T-helper 2 cell treated with Interferon-gamma antibody and Interleukin-4, amounts not matched to agents 100 ng/mL and 5 ng/mL, for 36 hours (primary cell): ENCODE data around the gene SERGEF. TPM values are rescaled to one million over a fixed set of nuclear protein-coding genes. Genes with fewer than 3 reads are reported as not detected.
"Not testable (repeated sequence)": the region's sequence is repeated elsewhere in the genome, so short reads cannot be mapped to it uniquely, and the experiment has no call there.

Source experiments
- intact Hi-C: fragments of 100-400 bp; cut with micrococcal nuclease; formaldehyde crosslinking; loops from one replicate; pipeline ENCODE4 v1.15.1; 2023
- total RNA-seq: library from RNA; stranded (reverse); gene quantifications from 2 replicates; pipeline ENCODE4 v1.2.3, GENCODE V29; 2022

Gene SERGEF
- total RNA-seq, 1 donor from 2014 or later = 32.6 TPM

- intact Hi-C loops = no loop called here
Observed at GRCh38 chr11:17915500-17916143, 97.2 kb downstream of the SERGEF start.

GRCh38 chr11:17914957-17915356 lies 97.9 kb downstream of the SERGEF start:
- intact Hi-C loops = no loop called here

GRCh38 chr11:17907046-17907445 lies 105.8 kb downstream of the SERGEF start:
- intact Hi-C loops = no loop called here

GRCh38 chr11:17906436-17906835 lies 106.4 kb downstream of the SERGEF start:
- intact Hi-C loops = no loop called here

- intact Hi-C loops = no loop called here
Observed at GRCh38 chr11:17905477-17905876, 107.4 kb downstream of the SERGEF start.

- intact Hi-C loops = no loop called here
Observed at GRCh38 chr11:17901481-17901880, 111.4 kb downstream of the SERGEF start.

- intact Hi-C loops = no loop called here
Observed at GRCh38 chr11:17898782-17899181, 114.1 kb downstream of the SERGEF start.

GRCh38 chr11:17898071-17898470 lies 114.8 kb downstream of the SERGEF start:
- intact Hi-C loops = no loop called here

GRCh38 chr11:17897495-17897894 lies 115.4 kb downstream of the SERGEF start:
- intact Hi-C loops = no loop called here

- intact Hi-C loops = not testable (repeated sequence)
Observed at GRCh38 chr11:17896496-17897151, 116.2 kb downstream of the SERGEF start.

- intact Hi-C loops = no loop called here
Observed at GRCh38 chr11:17894929-17895658, 117.8 kb downstream of the SERGEF start.

- intact Hi-C loops = no loop called here
Observed at GRCh38 chr11:17892409-17892808, 120.4 kb downstream of the SERGEF start.

- intact Hi-C loops = no loop called here
Observed at GRCh38 chr11:17890325-17890724, 122.5 kb downstream of the SERGEF start.

GRCh38 chr11:17887779-17888178 lies 125.1 kb downstream of the SERGEF start:
- intact Hi-C loops = no loop called here

GRCh38 chr11:17883946-17884345 lies 128.9 kb downstream of the SERGEF start:
- intact Hi-C loops = no loop called here

- intact Hi-C loops = no loop called here
Observed at GRCh38 chr11:17883057-17883456, 129.8 kb downstream of the SERGEF start.

GRCh38 chr11:17878743-17879142 lies 134.1 kb downstream of the SERGEF start:
- intact Hi-C loops = no loop called here

GRCh38 chr11:17877886-17878285 lies 135.0 kb downstream of the SERGEF start:
- intact Hi-C loops = no loop called here

GRCh38 chr11:17876827-17877226 lies 136.0 kb downstream of the SERGEF start:
- intact Hi-C loops = no loop called here

GRCh38 chr11:17875891-17876290 lies 137.0 kb downstream of the SERGEF start:
- intact Hi-C loops = no loop called here

- intact Hi-C loops = no loop called here
Observed at GRCh38 chr11:17873586-17873985, 139.3 kb downstream of the SERGEF start.

GRCh38 chr11:17868398-17868797 lies 144.4 kb downstream of the SERGEF start:
- intact Hi-C loops = not testable (repeated sequence)
